Measurements from ENCODE around the gene CLMP. TPM values are rescaled to one million over a fixed set of nuclear protein-coding genes. Genes with fewer than 3 reads are reported as not detected.

Gene CLMP
- total RNA-seq, 3 donors from 2014 or later = 4.7 to 84.9 (median 11.0) TPM

DNA sequence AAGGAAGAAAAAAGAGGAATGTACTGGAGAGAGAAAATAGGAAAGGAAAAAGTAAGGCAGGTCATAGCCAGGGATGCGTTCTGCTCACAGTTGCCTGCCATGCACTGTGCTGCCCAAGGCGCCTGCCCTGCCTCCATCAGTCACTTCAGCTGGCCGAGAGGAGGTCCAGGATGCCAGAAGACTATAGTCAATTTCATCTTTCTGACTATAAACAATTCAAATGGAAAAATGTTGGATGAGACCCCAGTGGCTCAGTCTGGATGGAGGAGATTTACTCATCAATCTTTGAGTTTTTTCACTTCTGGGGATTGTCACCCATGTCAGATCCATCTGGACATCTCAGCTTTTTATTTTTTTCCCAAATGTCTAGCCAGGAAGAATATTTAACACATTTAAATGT is 36.7 kb upstream of the CLMP start:
- no peak for ATAC-seq
- no peak for DNase-seq
- intact Hi-C loops (cut with DNase I, micrococcal nuclease) = no loop called here
- H3K36me3 ChIP-seq (ENCODE audit: low read depth) = no peaks in the 10 kb centered on the region
- TF ChIP-seq, protein P1, sequence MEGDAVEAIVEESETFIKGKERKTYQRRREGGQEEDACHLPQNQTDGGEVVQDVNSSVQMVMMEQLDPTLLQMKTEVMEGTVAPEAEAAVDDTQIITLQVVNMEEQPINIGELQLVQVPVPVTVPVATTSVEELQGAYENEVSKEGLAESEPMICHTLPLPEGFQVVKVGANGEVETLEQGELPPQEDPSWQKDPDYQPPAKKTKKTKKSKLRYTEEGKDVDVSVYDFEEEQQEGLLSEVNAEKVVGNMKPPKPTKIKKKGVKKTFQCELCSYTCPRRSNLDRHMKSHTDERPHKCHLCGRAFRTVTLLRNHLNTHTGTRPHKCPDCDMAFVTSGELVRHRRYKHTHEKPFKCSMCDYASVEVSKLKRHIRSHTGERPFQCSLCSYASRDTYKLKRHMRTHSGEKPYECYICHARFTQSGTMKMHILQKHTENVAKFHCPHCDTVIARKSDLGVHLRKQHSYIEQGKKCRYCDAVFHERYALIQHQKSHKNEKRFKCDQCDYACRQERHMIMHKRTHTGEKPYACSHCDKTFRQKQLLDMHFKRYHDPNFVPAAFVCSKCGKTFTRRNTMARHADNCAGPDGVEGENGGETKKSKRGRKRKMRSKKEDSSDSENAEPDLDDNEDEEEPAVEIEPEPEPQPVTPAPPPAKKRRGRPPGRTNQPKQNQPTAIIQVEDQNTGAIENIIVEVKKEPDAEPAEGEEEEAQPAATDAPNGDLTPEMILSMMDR (IDR thresholded peaks at IDR 0.05) = no peak
- peaks cover 5% of the 10 kb centered on the region for H3K4me1 ChIP-seq (ENCODE audit: low read depth)
- H3K9me3 ChIP-seq = no peaks in the 10 kb centered on the region
- no peak overlapping the region for H3K4me3 ChIP-seq

DNA sequence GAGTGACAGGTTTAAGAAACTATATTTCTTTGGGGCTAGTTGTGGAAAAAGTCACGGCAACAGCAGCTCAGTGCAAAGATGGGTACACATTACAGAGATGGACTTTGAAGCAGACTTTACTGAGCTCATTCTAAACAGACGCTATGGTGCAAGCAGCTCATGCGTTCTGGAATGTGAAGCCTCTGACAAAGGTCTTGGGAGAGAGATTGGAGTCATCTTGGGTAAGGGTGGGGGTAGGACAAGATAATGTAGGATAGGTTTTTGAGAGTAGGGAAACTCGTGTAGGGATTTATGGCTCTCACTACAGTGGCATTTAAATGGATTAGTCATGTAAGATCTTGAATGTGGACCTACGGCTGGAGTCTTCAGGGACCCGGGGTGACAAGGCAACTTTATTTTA is 36.2 kb upstream of the CLMP start:
- TF ChIP-seq, protein P1 (IDR thresholded peaks at IDR 0.05) = no peak
- ATAC-seq (peak; percentile 13), DNase-seq (no peak)
- intact Hi-C loops (cut with DNase I, micrococcal nuclease) = no loop called here
- no peaks in the 10 kb centered on the region for H3K36me3 ChIP-seq (ENCODE audit: low read depth)
- H3K9me3 ChIP-seq = no peaks in the 10 kb centered on the region
- H3K4me3 ChIP-seq = no peak overlapping the region
- H3K4me1 ChIP-seq (ENCODE audit: low read depth) = peaks cover 5% of the 10 kb centered on the region

DNA sequence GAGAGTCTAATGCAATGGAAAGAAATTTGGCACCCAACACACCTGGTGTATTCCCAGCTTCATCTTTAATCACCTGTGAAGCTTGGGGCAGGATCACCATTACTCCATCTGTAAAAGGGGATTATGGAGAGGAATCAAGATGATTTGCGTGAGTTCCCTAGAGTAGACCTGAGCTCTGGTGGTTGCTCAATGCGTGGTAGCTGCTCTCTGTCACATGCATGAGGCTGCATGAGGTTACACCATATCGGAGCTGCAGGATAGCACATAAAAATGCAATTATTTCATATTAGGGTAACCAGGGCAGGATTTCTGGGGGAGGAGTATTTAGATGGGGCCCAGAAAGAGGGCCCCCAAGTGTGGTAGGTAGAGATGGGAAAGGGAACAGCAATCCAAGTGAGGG is 35.3 kb upstream of the CLMP start:
- ATAC-seq (no peak), DNase-seq (no peak)
- TF ChIP-seq, protein P1 (IDR thresholded peaks at IDR 0.05) = no peak
- intact Hi-C loops (cut with DNase I, micrococcal nuclease) = no loop called here
- Histone ChIP-seq H3K4me3 (no peak overlapping the region), H3K9me3 (no peaks in the 10 kb centered on the region), H3K4me1 (ENCODE audit: low read depth) (peaks cover 5% of the 10 kb centered on the region), H3K36me3 (ENCODE audit: low read depth) (no peaks in the 10 kb centered on the region)

DNA sequence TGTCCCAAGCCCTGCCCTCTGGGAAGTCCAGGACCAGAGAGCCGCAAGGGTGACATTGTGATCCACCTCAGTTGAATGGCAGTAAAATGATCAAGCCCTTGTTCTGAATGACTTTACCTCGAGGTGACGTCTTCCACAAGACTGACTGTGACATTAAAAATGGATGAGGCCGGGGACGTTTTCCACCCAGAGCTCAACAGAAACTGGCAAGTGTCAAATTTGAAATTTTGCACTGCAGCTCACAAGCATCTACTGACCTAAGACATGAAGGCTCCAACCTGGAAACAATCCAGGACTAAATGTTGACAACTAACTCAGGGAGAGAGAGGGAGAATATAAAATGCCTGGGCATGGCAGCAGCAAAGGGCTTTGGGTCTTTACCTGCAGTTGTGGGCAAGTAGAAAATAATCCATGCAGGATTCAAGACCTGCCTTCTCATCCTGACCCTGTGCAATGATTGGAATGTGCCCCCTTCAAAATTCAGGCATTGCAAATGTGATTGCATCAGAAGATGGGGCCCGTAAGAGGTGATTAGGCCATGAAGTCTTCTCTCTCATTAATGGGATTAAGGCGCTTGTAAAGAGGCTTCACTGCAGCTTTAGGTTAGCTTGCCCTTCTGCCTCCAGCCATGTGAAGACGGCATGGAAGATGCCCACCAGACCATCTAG is 33.6 kb upstream of the CLMP start:
- ATAC-seq = no peak
- no peak overlapping the region for H3K4me3 ChIP-seq
- TF ChIP-seq, protein P1 (IDR thresholded peaks at IDR 0.05) = no peak
- intact Hi-C loops (cut with DNase I, micrococcal nuclease) = no loop called here
- no peaks in the 10 kb centered on the region for H3K36me3 ChIP-seq (ENCODE audit: low read depth)
- no peaks in the 10 kb centered on the region for H3K9me3 ChIP-seq
- peaks cover under 1% of the 10 kb centered on the region for H3K4me1 ChIP-seq (ENCODE audit: low read depth)
- DNase-seq = no peak

DNA sequence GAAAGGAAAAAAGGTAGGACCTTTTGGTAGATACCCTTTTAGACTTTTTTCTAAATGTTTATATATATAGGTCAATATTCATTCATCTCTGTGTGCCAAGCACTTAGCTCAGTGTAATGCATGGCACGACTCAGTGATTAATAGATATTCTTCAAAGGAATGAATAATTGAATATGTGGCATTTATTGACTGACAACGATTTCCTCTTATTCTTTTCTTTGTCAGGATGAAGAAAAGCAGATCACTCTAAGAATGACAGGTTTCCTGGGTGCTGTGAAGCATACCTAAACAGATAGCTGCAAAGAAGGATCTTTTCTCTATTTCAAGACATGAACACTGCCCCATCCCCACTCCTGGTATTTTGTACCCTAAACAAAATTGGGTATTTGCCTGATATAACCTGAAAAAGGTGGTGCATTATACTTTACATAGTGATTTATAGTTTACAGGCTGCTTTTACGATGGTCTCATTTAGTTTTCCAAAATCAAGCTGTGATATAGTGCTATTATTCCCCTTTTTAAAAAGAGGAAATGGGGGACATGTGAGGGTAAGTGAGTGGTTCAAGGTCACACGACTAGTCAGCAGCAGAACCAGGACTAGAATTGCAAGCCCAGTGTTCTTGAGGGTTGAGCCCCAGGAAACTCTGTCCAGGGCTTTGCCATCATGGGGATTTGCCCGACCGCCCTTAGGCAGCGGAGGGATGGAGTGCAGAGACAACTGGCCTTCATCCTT is 32.9 kb upstream of the CLMP start:
- H3K4me1 ChIP-seq (ENCODE audit: low read depth) = no peaks in the 10 kb centered on the region
- ATAC-seq = no peak
- no peak overlapping the region for H3K4me3 ChIP-seq
- no peaks in the 10 kb centered on the region for H3K36me3 ChIP-seq (ENCODE audit: low read depth)
- DNase-seq = no peak
- TF ChIP-seq, protein P1 (IDR thresholded peaks at IDR 0.05) = no peak
- H3K9me3 ChIP-seq = no peaks in the 10 kb centered on the region
- intact Hi-C loops (cut with DNase I, micrococcal nuclease) = no loop called here

Data from mucosa of descending colon (tissue), 3 donors.